Stimulated activated CD8-positive, alpha-beta memory T cell treated with anti-CD3 and anti-CD28 coated beads, Interleukin-4, amount 100 ng/mL, for 24 hours (primary cell): ENCODE measurements around the gene CD48.

ENCODE experiments used
- DNase-seq: peaks from one replicate; pipeline ENCODE4 v3.0.0-alpha.2; 2020; ENCODE audit warnings: low read depth

CD48 gene

DNA sequence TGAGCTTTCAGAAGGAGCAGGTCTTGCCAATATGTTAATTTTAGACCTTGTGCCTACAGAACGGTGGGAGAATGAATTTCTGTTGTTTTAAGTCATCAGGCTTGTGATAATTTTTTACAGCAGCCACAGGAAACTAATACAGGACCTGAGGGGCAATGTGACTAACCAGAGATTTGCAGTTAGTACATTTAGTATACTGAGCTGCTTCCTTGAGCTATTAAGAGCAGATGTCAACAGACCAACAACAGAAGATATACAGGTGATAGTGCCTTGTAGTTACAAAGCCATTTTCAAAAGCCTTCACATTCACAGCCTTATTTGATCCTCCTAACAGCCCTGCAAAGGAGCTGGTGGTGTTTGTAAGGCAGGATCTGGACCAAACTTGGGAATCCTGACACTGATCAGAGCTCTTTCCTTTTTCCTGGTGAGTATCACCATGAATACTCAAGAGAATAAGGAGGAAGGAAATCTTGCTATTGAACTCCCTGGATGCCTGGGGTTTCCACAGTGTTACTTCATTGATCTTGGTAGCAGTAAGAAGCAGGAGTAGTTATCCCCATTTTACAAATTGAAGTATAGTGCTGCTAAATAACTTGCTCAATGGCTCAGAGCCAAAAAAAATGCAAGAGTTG lies 60.1 kb downstream of the CD48 start:
- no peak for DNase-seq

DNA sequence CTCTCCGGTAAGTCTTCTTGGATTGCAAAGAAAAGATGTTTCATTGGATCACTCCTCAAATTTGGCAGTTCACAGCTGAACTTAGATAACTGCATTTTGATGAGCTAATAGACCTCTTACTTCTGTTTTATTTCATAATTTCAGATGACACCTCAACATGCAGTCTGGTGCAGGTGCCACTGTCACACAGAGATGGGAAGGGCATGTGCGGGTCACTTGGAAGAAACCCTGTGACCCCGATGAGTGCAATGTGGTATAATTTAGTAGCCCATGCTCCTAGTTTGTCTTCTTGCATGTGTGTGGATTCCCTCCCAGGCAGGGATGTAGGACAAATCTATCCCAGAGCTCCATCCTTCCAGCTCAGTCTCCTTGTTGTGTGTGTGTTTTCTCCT lies 64.3 kb downstream of the CD48 start:
- DNase-seq: no peak

DNA sequence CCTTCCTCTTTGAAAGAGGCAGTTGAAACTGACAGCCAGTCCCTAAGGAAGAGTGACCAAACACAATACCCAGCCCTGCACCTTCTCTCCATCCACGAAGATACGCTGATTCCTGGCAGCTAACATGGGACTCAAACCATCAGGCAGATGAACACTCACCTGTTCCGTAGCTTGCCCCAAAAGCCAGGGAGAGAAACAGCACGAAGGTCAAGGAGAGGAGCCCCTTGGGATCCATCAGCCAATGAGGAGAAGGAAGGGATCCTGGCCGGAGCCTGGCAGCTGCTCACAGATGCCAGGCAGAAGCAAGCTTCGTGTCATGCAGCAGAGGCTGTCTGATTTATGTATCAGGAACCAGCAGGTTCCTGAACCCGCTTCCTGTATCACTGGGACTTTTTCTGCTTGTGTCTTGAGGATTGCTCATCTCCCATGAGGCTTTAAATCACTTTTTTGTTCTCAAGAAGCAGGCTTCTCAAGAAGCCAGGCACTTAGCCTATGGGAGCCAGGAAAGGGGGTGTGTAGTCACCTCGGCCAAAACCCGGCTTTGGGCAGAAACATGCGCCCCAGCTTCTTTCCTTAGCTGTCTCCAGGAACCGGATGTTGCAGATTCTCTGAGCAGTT lies 64.8 kb downstream of the CD48 start, which contains the start of gene SLAMF1:
Gene SLAMF1 (minus strand): TSS at position 334 of the 618 bp plus-strand sequence. CDS start 99 bp downstream, at position 235.
- DNase-seq: no peak

DNA sequence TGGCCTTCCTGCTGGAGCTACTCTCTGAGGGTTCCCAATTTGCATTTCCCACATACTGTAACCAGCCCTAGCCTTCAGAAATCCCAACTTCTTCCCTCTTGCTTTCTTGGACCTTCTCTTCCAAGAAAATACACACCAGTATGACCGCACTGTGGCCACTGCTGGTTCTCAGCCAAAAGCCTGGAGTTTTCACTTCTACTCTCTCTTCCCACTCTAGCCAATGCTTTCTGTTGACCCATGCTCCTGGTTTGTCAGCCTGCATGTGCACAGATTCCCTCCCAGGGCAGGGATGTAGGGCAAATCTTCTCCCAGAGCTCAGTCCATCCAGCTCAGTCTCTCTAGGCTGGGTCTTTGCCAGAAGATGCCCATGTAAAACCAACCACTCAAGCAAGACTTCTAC lies 65.4 kb downstream of the CD48 start:
- no peak for DNase-seq

DNA sequence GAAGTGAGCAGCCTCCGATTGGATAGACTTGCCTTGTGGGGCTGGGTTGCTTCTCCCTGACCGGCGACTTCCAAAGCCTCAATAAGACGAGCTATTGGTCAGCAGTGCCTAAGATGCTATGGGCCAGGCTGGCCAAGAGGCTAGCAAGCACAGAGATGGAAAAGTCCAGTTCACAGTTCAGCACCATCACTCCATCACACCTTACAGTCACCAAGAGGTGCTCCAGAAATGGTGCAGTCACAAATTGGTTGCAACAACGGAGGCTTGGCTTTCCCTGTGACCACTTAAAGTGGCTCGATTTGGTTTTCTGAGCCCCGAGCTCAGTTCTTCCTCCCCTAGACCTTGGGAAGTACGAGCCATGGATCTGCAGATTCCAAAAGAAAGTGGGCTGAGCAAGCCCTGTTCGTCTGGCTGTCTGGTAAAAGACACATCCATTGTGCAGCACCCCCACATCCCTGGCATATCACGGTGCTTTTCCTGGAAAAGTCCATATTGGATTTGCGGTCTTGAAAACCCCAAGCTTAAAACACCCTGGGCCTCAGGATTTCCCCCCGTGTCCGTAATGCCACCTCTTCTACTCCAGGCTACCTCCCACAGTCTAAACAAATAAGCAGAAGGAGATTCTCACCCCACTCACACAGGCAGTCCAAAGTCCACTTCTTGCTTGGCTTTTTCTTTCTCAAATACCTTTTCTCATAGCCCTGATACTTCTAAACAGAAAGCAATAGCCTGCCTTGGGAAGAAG lies 66.1 kb downstream of the CD48 start:
- no peak for DNase-seq

DNA sequence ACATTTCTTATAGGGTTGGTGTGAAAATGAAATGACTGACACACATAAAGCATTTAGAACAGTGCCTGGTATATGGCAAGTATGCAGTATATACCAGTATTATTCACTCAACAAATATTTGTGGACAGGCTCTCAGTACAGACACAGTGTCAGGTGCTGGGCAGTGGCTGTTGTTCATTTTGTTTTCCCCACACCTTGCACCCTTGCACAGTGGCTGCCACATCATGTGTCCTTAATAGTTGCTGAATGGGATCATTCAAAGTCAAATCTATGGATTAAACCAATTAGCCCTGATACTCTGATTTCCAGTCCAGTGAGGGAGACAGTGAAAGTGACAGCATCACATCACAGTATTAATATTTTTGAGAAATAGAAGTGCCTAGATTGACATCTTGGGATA lies 67.2 kb downstream of the CD48 start:
- no peak for DNase-seq

DNA sequence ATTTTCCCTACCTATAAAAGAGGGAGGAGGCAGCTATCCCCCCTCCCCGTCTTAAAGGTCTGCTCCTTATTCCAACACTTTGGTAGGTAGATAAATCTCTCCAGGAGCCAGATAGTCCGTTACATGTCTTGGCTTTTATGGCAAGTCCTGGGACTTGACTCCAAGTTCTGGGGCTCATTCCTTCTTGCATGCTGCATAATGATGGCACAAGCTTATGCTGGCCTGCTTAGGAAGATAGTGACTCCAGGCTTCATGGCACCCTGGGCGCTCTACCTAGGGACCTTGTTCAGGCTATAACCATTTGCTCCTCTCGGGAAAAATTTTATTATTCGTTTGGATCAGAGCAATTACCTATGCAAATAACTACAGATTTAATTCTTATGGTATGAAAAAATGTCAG lies 68.5 kb downstream of the CD48 start:
- DNase-seq: no peak

DNA sequence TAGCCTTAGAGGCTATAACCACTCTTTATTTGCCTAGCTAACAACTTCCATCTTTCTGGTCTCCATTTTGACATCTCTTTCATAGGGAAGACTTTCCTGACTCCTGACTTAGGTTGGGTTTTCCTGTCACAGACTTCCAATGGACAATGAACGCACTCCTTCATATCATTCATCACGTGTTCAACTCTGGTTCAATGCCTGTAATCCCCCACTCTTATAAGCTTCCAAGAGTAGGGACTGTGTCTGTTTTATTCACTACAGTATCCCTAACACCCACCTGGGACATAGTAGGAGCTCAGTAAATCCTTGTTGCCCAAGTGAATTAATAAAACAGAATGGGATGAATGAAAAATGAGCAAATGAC lies 69.4 kb downstream of the CD48 start:
- no peak for DNase-seq

DNA sequence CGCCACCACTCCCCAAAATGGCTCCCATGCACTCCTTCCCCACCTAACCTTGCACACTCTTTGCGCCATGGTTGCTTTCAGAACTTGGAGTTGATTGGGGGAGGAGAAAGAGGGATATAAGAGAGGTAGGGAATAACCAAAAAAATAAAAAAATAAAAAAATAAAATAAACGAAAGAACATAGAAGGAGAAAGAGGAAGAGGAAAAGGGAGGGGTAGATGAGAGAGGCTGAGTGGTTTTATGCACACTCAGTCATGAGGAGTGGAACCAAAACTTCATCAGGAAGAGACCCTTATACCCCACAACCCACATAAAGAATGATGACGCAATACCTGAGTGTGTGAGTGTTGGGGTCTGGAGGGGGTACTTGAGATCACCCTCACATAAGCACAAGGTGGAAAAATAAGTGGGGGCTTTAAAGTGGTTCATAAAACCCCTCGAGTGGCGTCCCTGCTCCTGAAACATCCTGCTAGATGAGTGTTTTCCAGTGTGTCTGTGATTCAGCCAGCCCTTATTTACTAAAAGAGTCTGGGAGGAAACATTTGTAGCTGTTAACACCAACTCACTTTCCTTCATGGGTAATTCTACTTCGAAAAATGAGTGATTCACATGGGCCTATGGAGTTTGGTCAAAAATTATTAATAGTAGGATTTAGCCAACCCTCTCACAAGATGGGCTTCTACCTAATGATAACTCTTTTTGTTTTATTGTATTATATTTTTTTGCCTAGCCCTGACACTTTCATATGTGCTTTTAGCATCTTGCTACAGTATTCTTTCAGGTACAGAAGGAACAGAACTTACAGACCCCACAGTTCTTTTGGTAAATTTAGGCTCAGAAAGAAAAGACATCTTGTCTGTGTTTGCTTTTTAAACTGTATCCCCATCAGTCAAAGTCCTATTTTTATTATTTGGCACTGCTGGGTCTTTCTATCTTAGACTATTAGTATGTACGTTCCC lies 70.0 kb downstream of the CD48 start:
- DNase-seq: no peak

DNA sequence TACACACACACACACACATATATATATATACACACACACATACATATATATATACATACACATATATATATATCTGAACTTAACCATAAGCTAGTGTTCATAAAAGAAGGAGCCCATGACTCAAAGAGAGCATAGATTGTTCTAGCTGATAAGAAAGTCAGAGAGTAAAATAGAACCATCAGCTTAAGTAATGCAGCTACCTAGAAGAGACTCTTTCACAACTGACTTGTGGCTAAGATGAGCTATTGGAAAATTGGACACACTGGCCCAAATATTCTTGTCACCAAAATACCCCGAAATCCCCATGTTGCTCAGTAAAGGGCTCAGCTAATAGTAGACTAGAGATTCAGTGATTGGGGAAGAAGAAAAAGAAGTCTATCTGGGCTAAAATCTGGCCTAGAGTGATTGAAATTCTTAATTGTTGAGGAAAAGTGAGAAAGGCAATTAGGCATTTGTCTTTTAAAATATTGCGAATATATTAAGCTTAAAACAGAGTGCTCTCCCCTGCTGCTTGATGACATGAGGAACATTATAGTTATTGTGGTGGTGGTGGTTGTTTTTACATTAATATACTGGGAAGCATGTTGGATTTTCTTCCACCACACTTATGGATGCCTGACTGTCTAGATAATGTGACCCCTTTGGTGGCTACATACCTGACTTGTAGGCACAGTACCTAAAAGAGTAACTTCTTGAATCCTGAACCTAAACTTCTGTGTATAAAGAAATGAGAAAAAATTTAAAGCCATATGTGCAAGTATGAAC lies 71.1 kb downstream of the CD48 start:
- no peak for DNase-seq

DNA sequence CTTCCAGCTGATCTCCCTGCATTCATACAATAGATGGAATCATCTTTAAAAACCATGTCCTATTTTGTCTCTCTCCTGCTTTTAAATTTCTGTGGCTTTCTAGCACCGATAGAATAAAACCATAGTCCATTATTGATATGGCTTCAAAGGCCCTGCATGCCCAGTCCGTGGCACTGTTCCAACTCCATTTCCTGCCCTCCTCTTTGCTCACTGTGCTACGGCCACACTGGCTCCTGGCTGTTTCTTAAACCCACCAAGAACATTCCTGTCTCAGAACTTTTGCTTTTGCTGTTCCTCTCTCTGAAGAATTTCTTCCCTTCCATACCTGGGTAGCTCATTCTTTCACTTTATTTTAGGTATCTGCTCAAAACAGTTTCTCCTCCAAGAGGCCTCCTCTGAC lies 72.0 kb downstream of the CD48 start:
- DNase-seq: no peak

DNA sequence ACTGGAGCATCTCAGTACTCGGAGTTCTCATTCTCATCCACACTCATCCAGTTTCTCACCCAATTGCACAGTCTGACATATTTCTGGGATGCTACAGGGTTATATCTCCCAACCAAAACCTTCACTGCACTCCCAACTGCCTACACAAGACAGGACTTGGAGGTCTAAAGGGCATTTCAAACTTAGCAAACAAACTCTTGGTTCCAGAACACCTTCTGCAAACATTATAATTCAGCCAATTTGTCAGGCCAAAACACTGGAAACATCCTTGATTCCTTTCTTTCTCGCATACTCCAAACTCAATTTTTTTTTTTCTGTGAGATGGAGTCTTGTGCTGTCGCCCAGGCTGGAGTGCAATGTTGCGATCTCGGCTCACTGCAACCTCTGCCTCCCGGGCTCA lies 72.7 kb downstream of the CD48 start:
- no peak for DNase-seq

DNA sequence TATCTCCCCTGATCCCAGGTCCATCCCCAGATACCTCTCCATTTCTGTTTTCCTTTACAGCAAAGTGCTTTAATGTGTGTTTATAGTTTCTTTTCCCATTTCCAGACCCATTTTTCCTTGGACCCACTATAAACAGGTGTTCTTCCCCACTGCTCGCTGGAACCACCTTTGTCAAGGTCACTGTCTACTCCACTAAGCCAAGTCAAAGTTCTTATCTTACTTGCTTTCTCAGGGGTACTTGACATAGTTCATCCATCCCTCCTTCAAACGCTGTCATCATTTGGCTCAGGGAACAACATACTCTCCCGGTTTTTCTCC lies 73.1 kb downstream of the CD48 start:
- no peak for DNase-seq

DNA sequence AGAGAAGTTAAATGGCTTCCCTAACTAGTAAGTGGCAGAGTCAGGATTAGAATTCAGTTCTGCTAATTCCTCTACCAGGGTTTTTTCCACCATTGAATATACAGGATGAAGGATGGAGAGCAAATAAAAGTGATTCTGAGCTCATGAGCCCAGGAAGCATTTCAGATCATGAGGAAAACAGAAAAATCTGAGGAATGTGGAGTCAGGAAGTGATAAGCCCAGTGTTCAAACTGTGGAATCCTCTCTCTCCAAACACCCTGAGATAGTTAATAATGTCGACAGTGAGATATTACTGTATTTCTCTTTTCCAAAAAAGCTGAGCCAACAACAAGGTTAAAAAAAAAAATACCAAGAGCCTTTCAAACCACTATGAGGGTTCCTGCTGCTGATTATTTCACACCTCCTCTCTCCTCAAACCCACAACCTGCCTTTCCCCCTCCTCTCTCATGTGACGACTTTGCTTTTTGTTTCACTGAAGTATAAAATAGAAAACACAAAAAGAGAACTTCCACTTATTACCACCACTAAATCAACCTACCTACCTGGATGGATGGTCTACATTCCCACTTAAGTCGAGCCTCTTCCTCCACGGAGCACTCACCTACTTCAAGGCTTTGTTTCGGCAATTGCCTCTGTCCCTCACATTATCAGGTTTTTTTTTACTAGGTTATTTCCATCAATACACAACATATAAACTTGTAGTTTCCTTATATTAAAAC lies 73.6 kb downstream of the CD48 start:
- no peak for DNase-seq

DNA sequence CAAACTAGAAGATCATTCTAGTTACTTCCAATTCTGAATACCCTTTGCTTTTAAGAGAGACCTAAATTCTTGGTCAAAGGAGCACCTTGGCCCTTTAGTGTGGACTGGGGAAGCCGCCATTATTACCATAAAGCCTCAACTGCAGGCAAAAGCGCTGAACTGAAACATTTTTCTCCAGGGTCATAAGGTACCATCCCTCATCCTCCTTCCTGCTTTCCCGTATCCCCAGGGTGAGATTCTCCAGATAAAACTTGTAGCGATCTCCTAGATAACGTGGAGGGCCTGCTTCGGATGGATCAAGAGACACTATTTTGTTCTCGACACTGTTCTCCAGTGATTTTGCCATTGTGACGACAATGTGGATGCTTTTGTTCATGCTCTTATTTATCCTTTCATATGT lies 74.6 kb downstream of the CD48 start:
- no peak for DNase-seq

DNA sequence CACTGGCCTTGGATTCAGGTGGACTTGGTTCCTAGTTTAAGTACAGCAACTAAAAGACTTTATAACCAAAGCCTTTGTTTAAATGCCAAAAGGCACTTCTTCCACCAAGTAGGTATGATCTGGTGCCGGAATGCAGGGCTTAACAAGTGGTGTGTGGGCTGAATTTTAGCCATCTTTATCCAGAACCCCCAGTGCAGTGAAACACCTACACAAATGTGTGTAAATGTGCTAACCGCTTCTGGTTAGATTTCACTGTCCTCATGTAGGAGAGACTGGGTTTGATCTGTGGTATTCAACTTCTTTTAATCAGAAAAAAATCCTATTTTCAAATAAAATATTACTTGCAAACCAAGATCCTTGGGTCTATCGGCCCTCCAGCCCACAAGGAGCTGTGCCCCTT lies 75.1 kb downstream of the CD48 start:
- no peak for DNase-seq

DNA sequence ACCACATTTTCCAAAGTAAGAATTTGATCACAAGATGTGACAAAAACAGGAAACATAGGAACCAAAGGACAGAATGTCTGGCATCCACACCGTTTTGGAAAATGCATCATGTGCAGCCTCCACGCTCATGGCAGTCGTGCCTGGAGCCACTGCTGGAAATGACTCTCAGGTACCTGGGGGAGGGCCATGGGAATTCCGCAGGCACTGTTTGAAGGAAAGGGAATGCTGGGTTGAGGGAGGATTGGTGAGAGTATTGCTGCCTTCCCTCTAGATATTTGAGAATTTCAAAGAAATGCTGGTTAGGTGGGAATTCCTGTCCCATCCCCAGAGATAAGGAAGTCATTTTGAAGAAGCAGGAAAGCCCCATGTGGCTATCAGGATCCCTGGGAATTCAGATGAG lies 75.5 kb downstream of the CD48 start:
- no peak for DNase-seq

DNA sequence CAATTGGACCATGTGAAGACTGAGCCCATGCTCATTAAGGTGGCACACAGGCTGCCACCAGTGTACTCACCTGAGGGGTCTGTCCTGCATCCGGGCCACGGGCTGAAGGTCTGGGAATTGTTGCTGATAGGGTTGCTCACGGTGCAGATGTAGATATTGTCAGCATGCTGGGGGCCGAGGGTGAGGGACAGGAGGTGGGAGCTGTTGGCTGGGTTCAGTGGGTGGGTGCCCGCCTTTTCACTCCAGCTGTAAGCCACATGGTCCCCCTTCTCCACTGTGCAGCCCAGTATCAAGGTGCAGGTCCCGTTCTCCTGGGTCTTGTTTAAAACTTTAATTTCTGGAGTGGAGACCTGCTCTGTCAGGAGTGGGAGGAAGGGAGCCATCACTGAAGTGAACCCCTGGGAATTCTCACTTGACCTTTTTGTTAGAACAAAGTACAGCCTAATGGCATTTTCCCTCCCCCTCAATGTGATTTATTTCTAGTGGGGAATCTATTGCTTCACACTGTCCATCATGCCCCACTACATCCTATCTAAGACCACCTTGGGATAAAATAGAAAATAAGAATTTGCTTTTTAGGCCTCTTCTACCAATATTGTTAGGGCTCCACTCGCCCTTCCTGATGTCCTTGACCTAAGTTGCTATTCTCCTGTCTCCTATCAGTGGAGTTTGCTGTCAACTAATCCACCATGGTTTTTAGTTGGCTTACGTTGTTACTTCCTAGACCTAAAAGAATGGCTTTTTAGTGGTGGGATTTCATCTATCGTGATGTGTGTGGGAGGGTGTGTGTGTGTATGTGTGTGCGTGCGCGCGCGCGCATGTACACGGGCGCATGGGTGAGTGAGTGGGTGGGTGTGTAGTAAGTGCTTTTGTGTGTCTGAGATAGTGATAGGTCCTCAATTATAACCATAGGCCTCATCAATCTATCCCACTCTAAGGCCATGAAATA lies 76.8 kb downstream of the CD48 start:
- no peak for DNase-seq

DNA sequence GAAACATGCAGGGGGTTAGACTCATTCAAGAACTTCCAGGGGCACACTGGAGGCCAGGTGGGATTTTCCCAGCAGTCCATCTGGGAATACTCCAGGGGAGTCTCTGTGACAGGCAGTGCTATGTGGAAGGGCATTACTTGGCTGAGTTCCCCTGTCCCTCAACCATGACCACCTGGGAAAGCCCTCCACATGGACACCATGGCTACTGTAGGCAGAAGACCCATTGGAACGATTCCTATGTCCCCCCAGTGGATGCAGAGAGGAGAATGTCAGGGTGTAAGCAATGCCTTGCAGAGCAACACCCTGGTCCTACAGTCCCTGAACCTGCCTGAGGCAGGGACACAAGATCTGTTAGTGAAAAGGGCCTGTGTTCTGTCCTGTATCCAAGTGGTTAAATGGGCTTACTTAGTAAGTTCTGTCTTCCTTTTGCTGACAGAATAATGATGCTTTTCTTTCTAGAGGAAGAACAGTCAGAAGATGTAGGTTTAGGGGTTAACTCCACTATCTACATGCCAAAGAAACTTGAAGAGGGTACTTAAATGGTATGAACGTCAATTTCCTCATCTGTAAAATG lies 78.2 kb downstream of the CD48 start:
- DNase-seq: no peak
